GM12873 (cell line): ENCODE results near the gene NIN.

ENCODE experiments used
- CTCF ChIP-seq: IDR thresholded peaks from 2 replicates; pipeline ENCODE4 v1.5.1; 2012; ENCODE audit warnings: low read depth, mild to moderate bottlenecking, moderate library complexity, low read length, control low read depth; ENCODE audit not compliant: insufficient read depth; ENCODE audit errors: missing control alignments

The NIN gene

DNA sequence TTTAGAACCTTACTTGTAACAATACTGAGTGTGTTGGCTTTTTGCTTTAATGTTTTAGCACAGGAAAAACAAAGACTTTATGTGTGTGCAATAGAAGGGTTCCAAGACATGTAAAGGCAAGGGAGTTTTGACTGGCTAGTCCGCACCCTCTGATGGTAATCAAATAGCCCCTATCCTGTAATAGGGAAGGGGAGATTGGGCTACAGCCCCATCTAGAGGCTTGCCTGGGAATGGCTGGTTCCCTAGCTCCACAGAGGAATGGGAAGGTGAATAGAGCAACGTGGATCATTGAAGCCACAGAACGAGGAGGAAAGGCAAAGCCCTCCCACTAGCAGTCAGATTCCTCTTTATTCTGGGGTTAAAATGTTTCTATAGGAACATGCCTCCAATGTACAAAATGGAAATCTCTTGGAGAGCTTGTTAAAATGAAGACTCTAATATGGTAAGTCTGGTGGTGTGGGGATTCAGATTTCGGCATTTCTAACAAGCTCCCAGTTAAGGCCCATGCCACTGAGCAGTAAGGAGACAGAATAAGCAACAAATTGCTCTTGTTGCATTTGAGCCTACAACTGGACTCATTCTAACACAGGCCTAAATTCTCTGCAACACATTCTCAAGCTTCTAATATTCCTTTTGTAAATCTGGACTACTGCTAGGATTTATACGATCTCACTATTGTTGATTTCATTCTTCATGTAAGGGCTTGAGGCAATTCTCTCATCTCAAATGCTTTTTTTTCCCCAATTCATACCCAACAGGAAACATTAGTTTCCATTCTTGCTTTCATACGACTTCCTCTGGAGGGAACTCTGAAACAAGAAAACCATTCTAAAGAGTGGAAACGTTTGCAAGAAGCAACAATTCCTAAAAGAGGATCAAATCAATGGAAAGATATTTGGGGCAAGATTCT lies 57.1 kb downstream of the NIN start:
- TF ChIP-seq CTCF = peak; percentile 78

- TF ChIP-seq CTCF = no peak
These were observed 58.5 kb downstream of the NIN start for GRCh38 chr14:50772412-50772811.

- TF ChIP-seq CTCF = no peak
These were observed 60.4 kb downstream of the NIN start for GRCh38 chr14:50770586-50770985.

DNA sequence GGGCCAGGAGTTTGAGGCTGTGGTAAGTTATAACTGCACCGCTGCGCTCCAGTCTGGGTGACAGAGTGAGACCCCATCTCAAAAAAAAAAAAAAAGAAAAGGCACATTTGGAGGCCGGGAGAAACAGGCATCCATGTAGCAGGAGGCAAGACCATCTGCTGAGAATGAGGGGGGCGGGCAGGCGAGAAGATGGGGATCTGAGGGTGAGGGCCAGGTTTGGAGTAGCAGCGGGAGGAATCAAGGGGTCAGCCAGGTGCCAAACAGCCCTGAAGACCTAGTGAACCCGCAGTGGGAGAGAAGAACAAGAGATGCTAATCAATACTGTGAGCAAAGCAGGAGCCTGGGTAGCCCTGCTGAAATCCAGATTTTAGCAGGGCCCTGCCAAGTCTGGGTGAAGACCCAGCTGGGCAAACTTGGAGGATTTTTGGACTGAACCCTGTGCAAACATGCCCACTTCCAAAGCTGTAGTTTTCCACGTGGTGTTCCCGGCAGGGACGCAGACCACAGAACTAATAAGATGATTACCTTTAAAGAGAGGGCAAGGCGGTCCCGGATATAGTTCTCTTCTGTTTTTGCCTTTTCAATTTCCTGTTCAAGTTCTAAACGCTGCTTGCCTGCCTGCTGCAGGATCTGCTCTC lies 61.0 kb downstream of the NIN start:
- TF ChIP-seq CTCF = no peak

- no peak for TF ChIP-seq CTCF
These were observed 62.3 kb downstream of the NIN start for GRCh38 chr14:50768680-50769079.

GRCh38 chr14:50766338-50766886 lies 64.5 kb downstream of the NIN start:
- no peak for TF ChIP-seq CTCF

- TF ChIP-seq CTCF = no peak
These were observed 67.5 kb downstream of the NIN start for GRCh38 chr14:50763382-50764007.
